ENCODE measurements around the gene SLC4A5. TPM values are rescaled to one million over a fixed set of nuclear protein-coding genes. Genes with fewer than 3 reads are reported as not detected.

Gene SLC4A5
- total and polyA plus RNA-seq, 2 of the 8 experiments (the other 6 are each of a cell fraction or from before 2014, with no cell fraction given) = 0.42 to 0.52 TPM

GRCh38 chr2:74290066-74290465 is 53.1 kb downstream of the SLC4A5 start:
- H2BK20ac ChIP-seq (ENCODE audit: low read length) = no peak overlapping the region
- H3K36me3 ChIP-seq (ENCODE audit: control insufficient read depth in 2 of 4, insufficient read depth in 4 of 4, low read length in 3 of 4) = no peaks in the 10 kb centered on the region
- no peak overlapping the region for H4K8ac ChIP-seq (ENCODE audit: extremely low read depth, insufficient read depth, low read length)
- no peak overlapping the region for H3K18ac ChIP-seq (ENCODE audit: extremely low read depth, low read length)
- ChIA-PET POLR2A (ENCODE audit: partially characterized antibody) (interaction anchor here (0.9 kb wide), 1 partner anchor 8 kb away, joined by 3 read pairs; no protein-coding TSS in a partner anchor), CTCF (ENCODE audit: partially characterized antibody) (interaction anchor here (1.1 kb wide), 1 partner anchor 11 kb away, joined by 3 read pairs; no protein-coding TSS in a partner anchor)
- no peak overlapping the region for H2AFZ ChIP-seq (ENCODE audit: low read length)
- H3K23ac ChIP-seq (ENCODE audit: insufficient read length) = no peak overlapping the region
- H3K23me2 ChIP-seq (ENCODE audit: low read depth, low read length) = no peaks in the 10 kb centered on the region
- no peak overlapping the region for H4K5ac ChIP-seq (ENCODE audit: insufficient read length, low read depth, low read length)
- no peak overlapping the region for H2BK15ac ChIP-seq (ENCODE audit: low read length)
- no peak for FAIRE-seq
- H3K56ac ChIP-seq (replicated peaks; ENCODE audit: insufficient read length, low read depth, low read length) = no peak overlapping the region
- no peak overlapping the region for H3K4me2 ChIP-seq (ENCODE audit: insufficient read depth in 1 of 2, low read depth in 2 of 2, low read length in 2 of 2)
- no peak overlapping the region for H2BK5ac ChIP-seq (ENCODE audit: low read depth, low read length)
- 87% methylated on average over 3 of the region's 3 CpGs; no CpG with 5 or more reads in 1 of the 2 experiments for WGBS, 2 experiments (ENCODE audit: extremely low coverage in 1 of 2, insufficient coverage in 1 of 2, insufficient read length in 1 of 2, insufficient replicate concordance in 2 of 2, low coverage in 1 of 2, low lambda C conversion rate in 2 of 2, missing lambda C conversion rate in 1 of 2)
- H3K27ac ChIP-seq (ENCODE audit: low read depth, low read length) = no peak overlapping the region
- H3K9me3 ChIP-seq (ENCODE audit: insufficient read depth in 2 of 2, low read depth in 1 of 2, low read length in 1 of 2) = no peaks in the 10 kb centered on the region
- no peaks in the 10 kb centered on the region for H3K4me1 ChIP-seq (replicated peaks in 1 of 4; ENCODE audit: control insufficient read depth in 3 of 4, insufficient read depth in 4 of 4, low read length in 3 of 4)
- no peak overlapping the region for H2AK5ac ChIP-seq (ENCODE audit: low read depth, low read length)
- H3K79me2 ChIP-seq (ENCODE audit: control insufficient read depth in 1 of 2, insufficient read depth in 2 of 2, low read length in 2 of 2) = no peaks in the 10 kb centered on the region
- TF ChIP-seq KDM4A (IDR thresholded peaks at IDR 0.05; ENCODE audit: low read depth, low read length, severe bottlenecking) = no peak
- no peak for TF ChIP-seq POLR2A (IDR thresholded peaks at IDR 0.05; ENCODE audit: control extremely low read depth in 1 of 2, low read depth in 2 of 2, low read length in 2 of 2)
- TF ChIP-seq EZH2 (IDR thresholded peaks at IDR 0.05; ENCODE audit: low read depth, low read length, severe bottlenecking) = no peak
- no peak for TF ChIP-seq KDM5A (IDR thresholded peaks at IDR 0.05; ENCODE audit: low read length)
- no peak for TF ChIP-seq SIX5 (IDR thresholded peaks at IDR 0.05; ENCODE audit: low read depth, low read length)
- no peak overlapping the region for H4K91ac ChIP-seq (replicated peaks; ENCODE audit: insufficient read length, low read length)
- H2BK120ac ChIP-seq (replicated peaks; ENCODE audit: low read depth, low read length) = no peak overlapping the region
- H3K79me1 ChIP-seq (ENCODE audit: low read depth, low read length) = no peaks in the 10 kb centered on the region
- no peak overlapping the region for H3K4me3 ChIP-seq (ENCODE audit: extremely low read depth in 1 of 4, insufficient read depth in 2 of 4, low read depth in 3 of 4, low read length in 4 of 4)
- no peak for DNase-seq (ENCODE audit: low read depth in 1 of 2, low spot score in 2 of 2)
- no peak overlapping the region for H2BK12ac ChIP-seq (ENCODE audit: low read depth, low read length)
- no peak overlapping the region for H3K9ac ChIP-seq (replicated peaks in 1 of 4; ENCODE audit: extremely low read depth in 1 of 4, low read depth in 3 of 4, low read length in 3 of 4)
- no peaks in the 10 kb centered on the region for H4K20me1 ChIP-seq (replicated peaks in 1 of 2; ENCODE audit: control insufficient read depth in 1 of 2, insufficient read depth in 2 of 2, low read length in 2 of 2)
- H3K14ac ChIP-seq (ENCODE audit: insufficient read length) = no peak overlapping the region
- no peak overlapping the region for H3K4ac ChIP-seq (replicated peaks; ENCODE audit: insufficient read length, low read depth, low read length)
- H3K27me3 ChIP-seq (replicated peaks in 1 of 4; ENCODE audit: control insufficient read depth in 3 of 4, extremely low read depth in 1 of 4, insufficient read depth in 3 of 4, low read length in 3 of 4) = no peaks in the 10 kb centered on the region

Data from H1 (cell line).